ENCODE measurements around the gene PIEZO1.

Gene PIEZO1

DNA sequence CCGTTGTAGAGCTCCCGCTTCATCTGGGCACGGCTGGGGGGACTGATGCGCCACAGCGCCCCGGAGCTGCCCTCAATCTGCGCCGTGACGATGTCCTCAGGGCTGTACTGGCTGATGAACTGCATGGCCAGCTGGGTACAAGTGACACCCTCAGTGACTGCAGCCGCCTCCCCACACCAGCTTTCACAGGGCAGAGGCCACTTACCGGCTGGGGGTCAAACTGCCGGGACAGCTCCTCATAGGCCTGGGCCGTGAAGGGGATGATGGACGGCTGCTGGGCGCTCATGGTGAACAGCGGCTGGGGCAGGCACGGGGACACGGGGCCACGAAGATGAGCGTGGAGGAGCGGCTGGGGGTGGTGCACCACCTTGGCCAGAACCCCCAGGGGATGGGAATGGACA lies 68.4 kb downstream of the PIEZO1 start:
- no peak for DNase-seq (ENCODE audit: low spot score)

DNA sequence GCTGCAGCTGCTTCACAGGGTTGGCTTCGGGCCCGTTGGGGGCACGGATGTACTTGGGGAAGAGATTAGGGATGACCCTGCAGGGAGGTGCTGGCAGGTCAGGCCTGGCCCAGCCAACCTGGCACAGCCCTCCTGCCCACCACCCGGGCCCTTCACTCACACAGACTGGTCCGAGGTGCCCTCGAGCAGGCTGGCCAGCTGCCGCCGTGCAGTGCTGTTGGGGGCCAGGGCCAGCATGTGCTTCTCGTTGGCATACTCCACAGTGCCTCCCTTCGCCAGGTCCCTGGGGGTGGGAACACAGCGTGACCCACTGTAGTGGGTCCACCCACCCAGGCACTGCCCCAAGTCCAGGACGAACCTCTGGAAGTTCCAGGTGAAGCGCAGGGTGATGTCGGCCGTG lies 68.8 kb downstream of the PIEZO1 start:
- DNase-seq (ENCODE audit: low spot score): no peak

DNA sequence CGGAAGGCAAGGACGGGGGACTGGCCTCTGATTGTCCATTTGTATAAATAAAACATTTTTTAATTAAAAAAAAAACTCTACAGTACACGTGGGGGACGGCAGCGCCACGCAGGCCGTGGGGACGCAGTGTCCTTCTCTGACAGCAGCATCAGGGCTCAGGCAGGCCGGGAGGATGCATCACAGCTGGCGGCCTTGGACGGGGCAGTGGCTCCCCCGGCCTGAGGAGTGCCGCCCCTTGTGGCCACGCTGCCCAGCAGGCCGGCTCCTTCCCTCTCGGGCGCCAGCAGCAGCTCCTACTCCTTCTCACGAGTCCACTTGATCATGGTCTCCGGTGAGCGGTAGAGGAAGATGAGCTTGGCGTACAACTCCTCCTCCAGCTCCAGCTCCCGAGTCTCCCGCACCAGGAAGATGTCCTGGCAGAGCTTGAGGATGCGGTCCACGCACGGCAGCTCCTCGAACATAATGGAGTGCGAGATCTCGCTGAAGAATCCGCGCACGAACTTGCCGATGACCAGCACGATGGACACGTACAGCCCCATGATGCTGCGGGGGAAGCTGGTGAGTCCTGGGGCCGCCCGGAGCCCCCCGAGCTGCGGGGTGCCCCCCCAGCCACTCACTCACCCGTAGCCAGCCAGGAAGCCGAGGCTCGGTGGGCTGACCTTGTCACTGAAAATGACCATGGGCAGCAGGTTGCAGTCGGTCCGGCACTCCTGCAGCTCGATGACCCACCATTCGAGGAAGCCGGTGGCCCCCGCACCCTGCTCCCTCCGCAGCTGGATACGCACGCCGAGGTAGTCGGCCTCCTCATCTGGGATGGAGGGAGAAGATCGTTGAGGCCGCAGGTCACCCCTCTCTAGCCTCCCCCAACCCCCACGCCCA lies 69.5 kb downstream of the PIEZO1 start:
- no peak for DNase-seq (ENCODE audit: low spot score)

DNA sequence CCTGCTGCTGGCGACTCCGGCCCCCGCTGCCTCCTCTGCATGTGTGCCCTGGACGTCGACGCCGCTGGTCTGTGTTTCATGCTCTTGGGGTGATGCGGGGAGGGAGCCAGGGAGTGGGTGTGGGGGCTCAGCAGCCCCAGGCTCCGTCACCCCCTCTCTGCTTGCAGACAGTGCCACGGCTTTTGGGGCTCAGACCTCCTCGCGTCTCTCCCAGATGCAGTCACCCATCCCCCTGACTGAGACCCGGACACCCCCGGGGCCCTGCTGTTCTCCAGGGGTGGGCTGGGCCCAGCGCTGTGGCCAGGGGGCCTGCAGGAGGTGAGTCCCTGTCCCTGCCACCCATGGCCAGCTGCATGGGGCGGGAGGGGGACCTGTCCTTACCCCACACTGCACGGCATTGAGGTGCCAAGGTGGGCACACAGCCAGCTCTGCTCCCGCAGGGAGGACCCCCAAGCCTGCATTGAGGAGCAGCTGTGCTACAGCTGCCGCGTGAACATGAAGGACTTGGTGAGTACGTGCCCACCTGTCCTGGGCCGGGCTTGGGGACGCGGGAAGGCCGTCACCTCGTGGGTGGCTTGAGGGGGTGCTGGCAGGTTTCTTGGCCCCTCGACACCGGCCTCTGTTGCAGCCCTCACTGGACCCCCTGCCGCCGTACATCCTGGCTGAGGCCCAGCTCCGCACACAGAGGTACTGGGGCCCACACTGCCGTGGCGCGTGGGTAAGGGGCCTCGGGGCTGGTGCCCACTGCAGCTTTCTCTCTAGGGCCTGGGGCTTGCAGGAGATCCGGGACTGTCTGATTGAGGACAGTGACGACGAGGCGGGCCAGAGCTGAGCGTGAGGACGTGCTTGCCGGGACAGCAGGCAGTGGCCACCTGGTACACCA lies 70.4 kb downstream of the PIEZO1 start:
- no peak for DNase-seq (ENCODE audit: low spot score)

DNA sequence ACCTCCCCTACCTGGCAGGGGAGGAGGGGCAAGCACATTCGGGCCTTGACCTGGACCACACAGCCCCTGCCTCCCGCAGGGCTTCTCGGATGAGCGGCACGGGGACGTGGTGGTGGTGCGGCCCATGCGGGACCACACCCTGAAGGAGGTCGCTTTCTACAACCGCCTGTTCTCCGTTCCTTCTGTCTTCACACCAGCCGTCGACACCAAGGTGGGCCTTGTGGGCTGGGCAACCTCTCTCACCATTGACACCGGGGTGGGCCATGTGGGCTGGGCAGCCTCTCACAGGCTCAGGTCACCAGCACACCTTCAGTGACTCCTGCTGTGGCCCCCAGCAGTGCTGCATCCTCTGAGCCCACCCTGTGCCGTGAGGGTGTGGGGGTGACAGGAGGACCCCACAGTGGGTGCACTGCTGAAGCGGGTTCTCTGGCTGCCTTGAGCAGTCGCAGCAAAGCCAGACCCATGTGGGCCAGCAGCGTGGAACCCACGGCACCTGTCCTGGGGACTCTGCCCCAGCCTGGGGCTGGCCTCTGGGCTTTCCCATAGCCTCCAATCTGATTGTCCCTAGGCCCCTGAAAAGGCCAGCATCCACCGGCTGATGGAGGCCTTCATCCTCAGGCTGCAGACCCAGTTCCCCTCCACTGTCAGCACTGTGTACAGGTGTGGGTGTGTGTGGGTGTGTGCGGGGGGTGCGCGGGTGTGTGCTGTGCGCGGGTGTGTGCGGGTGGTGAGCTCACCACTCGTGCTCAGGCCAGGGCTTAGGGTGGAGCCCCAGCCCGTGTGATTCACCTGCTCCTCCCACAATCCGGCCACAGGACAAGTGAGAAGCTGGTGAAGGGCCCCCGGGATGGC lies 71.2 kb downstream of the PIEZO1 start:
- DNase-seq (ENCODE audit: low spot score): peak; percentile 60

DNA sequence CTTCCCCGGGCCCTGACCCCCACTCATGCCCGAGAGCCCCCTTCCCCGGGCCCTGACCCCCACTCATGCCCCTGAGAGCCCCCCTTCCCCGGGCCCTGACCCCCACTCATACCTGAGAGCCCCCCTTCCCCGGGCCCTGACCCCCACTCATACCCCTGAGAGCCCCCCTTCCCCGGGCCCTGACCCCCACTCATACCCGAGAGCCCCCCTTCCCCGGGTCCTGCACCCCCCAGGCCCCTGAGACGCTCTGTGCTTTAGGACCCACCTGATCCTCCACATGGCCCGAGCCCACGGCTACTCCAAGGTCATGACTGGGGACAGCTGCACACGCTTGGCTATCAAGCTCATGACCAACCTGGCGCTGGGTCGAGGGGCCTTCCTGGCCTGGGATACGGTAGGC lies 72.0 kb downstream of the PIEZO1 start:
- no peak for DNase-seq (ENCODE audit: low spot score)

DNA sequence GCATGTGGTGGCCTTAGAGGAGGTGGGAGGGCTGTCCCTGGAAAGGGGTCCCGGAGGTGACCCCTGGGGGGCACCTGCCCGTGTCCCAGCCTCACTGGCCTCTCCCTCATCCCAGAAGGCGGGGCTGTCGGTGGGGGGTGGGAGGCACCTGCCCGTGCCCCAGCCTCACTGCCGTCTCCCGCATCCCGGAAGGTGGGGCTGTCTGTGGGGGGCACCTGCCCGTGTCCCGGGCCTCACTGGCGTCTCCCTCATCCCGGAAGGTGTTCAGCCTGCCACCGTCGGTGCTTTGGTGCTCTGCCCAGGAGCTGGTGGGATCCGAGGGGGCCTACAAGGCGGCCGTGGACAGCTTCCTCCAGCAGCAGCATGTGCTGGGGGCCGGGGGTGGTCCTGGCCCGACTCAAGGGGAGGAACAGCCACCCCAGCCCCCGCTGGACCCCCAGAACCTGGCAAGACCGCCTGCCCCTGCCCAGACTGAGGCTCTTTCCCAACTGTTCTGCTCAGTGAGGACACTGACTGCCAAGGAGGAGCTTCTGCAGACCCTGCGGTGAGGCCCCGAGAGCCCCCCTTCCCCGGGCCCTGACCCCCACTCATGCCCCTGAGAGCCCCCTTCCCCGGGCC lies 72.5 kb downstream of the PIEZO1 start:
- no peak for DNase-seq (ENCODE audit: low spot score)

DNA sequence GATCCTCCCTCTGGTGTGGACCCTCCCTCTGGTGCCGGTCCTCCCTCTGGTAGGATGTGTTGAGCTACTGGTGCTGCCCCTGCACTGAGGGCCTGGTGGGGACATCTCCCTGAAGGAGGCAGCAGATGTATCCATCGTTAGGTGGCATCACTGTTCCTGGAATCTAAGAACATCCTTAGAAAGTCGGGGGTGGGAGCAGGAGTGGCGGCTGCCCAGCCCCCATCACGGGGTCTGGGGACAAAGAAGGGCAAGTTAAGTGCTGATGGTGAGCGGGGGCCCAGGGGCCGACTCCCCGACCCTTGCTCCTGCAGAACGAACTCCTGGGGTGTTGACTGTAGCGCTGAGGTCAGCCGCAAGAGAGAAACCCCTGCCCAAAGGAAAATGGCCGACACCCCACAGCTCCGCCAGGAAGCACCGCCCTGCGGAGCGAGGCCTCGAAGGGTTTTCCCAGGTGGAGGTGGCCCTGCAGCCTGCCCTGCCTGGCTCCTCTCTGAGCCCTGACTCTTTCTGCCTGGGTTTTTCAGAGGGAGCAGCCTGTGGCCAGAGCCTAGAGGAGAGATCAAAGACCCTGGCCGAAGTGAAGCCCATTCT lies 73.2 kb downstream of the PIEZO1 start:
- no peak for DNase-seq (ENCODE audit: low spot score)

DNA sequence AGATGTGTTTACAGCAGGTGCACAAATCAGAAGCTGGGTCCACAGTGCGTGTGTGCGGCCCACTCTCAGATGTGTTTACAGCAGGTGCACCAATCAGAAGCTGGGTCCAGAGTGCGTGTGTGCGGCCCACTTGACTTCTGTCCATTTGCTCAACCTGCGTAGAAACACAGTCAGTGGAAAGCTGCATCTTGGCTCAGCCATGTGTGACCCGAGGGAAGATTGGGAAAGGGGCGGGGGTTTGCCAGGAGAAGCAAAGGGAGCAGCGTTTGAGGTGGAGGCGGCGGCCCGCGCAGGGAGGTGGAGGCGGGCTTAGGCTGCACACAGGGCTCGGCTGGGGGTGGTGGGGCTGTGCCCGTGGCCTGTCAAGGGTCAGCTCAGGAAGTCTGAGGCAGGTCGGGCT lies 74.5 kb downstream of the PIEZO1 start:
- no peak for DNase-seq (ENCODE audit: low spot score)

DNA sequence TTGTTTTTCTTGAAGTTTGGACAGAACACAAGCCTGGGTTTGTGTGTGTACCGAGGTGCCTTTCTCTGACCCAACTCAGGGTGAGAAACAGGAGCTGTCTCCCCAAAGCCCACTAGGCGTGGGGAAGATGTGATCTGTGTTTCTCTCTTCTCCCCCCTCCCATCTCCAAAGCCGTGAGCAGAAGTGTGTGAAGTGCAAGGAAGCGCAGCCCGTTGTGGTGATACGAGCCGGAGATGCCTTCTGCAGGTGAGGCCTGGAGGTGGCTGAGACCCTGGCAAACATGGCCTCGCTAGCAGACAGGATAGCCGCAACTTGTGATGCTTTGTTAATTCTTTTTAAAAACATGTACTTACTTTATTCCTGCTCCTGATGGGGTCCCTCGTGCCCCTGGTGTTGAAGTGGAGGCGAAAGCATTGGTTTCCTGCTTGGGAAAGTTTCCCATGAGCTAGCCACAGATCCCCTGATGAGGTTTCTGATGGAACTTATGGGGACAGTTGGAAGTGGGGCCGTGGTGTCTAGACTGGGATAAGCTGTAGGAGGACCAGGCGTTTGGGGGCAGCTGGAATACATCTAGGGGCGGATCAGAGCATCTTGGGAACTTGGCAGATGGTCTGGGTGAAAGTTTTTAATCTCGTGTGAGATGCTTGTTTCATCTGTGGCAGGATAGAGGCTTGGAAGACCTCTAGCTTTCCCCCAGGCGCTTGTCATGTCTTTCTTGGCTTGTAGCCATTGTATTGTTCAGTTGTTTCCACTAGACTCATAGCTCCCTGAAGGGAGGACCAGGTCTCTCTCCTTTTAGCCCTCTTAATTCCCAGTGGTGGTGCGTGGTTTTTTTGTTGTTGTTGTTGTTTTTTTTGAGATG lies 77.8 kb downstream of the PIEZO1 start:
- peak; percentile 9 for DNase-seq (ENCODE audit: low spot score)

DNA sequence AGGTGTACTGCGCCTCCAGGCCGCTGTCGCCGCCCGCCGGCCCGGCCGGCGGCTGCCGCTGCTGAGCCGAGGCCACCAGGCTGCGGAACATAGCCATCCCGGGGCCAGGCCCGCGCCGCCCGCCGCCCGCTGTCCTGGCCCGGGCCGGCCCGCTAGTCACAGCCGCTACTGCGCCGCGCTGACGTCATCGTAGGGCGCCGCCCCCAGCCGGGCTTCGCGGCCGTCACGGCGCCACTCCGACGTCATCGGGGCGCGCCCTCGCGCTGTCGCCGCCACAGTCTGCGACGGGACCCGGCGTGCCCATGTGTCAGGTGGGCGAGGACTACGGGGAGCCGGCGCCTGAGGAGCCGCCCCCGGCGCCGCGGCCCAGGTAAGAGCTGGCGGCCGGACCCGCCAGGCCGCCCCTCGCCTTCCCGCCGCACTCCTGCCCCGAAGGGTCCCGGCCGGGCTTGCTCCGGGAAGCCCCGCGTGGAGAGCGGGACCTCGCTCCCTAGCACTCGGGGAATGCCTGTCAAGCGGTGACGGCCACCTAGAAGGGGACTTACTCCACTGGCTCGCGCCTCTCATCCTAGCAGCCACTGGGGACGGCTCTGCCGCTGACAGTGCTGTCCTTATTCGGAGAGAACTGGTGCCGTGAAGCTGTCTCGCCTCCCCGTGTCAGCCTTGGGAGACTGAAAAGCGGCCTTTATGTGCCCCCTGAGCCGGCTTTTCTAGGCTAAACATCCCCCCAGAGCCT lies 78.6 kb downstream of the PIEZO1 start, which contains the start of the genes CTU2 and RNF166:
Gene CTU2 (plus strand): TSS at position 275 of the 736 bp plus-strand sequence. CDS start 28 bp downstream, at position 303.
Gene RNF166 (minus strand): TSS at position 180 of the 736 bp plus-strand sequence. CDS start 83 bp downstream, at position 97.
- peak; percentile 86 for DNase-seq (ENCODE audit: low spot score)

DNA sequence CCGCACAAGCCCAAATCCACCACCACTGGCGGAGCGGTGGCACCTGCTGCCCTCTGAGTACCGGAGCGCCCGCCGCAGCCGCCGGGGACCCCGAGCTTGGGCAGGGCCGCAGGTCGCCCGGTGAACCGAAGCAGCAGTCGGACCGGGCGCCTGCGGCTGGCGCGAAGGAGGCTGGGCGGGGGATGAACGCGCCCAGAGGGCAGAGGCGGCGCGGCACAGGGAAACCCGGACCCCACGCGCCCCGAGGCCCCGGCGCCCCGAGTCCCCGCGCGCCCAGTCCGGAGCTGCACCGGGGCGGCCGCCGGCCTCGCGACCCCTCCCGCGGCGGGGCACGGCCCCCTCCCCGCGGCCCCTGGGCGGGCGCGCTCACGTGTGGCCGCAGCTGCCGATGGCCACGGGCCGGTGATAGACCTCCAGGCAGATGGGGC lies 79.2 kb downstream of the PIEZO1 start:
- peak; percentile 18 for DNase-seq (ENCODE audit: low spot score)

DNA sequence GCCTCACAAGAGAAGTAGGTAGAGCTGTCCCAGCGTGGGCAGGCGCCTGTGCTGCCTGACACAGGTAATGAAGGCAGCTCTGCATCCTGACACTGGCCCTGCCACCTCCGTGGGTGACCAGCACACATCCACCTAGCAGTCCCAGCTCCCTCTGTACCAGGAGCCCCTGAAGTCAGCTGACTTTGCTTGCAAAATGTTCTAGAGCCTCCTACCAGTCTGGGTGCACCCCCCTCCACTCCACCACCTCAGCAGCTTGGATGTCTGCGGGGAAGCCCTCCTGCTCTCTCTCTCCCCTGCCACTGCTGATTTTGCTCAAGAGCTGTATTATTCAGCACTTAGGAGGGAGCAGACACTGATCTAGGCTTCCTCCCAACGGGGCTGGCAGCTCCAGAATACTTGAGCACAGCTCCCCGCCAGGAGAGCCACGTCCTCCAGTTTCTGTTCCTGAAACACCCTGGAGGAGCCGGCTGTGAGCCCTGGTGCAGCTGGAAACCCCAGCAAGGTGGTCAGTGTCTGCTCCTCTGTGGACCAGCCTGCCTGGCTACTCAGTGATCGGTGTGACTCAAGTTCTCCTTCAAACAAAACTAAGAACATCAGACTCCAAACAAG lies 79.8 kb downstream of the PIEZO1 start:
- peak; percentile 25 for DNase-seq (ENCODE audit: low spot score)

DNA sequence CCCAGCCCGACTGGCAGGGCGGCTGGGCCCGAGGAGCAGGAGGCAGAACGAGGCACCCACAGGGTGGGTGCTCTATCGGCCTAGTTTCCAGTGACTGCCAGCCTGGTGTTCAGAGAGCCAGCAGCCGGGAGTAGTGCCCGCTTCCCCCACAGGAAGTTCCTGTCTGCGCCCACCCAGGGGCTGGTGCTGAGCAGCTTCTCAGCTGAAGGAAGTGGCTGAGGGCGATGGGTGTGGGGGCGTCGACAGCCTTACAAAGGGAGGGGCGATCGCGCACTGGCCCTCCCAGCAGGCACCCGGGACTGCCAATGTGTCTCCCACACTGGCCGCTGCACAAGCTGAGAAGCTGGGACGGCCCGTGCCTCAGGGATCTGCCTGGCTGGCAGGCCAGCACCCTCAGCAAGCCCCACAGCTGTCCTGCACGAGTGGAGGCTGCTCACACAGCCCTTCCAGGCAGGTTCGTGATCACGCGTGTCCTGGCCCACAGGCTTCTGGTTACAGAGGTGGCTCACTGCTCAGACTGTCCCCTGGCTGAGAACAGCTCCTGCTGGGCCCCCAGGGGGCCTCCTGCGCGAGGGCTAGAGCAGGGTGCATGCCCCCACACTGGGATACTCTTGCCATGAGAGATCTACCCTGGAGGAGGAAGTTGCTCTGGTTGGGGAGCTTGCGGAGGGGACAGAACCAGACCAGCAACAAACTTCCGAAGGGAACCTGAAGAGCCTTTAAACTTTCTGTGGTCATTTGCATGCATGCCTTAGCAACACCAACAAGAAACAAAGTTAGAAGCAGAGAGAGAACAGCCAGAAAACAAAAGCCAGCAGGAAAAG lies 81.3 kb downstream of the PIEZO1 start:
- no peak for DNase-seq (ENCODE audit: low spot score)

DNA sequence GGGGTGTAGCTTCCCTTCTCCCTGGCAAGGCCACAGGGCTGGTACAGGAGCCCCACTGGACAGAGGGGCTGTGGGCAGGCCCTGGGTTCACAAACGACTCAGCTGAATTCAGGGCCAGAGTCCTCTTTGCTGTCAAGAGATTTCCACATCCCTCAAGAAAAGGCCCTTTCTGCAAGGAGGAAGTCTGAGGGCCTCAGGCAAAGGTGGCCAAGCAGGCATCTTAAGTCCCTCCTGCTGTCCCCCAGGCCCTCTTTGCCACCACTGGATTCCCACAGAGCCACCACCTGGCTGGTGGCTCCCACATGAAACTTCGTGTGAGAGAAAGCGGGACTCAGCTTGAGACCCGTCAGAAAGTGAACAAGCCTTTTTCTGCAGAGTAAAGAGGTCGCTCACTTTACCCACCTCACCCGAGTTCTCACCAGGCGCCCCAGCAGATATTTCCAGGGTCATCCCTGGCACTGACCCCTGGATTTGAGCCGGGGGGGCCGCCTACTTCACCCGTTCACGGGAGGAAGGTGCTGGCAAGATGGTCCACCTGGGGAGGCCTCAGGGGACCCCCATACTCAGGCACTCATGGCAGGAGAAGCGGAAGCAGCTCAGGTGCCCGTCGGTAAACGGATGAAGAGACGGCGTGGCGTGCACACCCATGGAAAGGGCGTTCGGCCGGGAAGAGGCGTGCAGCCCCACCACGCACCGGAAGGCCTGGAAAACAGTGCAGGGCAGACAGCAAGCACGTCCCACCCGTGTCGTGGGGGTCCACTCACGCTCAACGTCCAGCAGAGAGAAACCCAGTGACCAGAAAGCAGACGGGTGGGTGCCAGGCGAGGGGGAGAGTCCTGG lies 82.4 kb downstream of the PIEZO1 start:
- DNase-seq (ENCODE audit: low spot score): no peak

DNA sequence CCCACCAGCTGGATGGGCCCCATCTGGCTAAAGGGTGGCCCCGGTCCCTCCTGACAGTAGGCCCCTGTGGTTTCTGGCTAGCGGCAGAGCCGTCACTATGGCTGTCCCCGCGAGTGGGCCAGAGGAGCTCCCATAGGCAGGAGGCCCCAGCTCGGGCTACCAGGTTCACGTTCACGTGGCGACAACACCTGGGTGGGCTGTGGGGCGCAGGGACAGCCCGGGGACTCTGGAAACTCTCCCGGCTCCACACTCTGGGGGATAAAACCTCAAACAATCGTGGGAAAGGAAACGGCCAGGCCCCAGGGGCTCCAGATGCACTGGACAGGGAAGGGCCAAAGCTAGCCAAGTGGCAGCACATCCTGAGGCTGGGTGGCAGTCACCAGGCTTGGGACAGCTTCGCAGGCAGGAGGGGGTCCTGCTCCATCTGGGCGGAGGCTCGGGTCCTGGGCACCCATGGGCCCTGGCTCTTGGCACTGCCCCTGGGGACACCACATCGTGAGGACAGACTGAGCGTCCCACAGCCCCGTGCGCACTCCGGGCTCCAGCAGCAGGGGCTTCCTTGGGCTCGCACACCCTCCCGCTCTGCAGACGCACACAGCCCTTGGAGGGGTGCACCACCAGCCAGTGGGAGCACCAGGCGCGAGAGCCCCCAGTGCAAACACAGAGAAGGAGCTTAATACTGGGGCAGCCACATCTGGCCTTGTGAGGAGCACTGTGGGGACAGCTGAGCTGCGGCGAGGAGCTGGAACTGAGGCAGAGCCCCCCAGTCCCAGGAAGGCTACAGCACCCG lies 83.2 kb downstream of the PIEZO1 start:
- DNase-seq (ENCODE audit: low spot score): no peak
